Omental fat pad (tissue), 4 donors: ENCODE data around the gene NDUFB4. TPM values are rescaled to one million over a fixed set of nuclear protein-coding genes. Genes with fewer than 3 reads are reported as not detected.

Experiments
- ATAC-seq: fragments of 150-250 bp; one replicate; pipeline ENCODE4 v1.9.1; 2016; ENCODE audit warnings: mild to moderate bottlenecking, moderate library complexity; ENCODE audit not compliant: low FRiP score
- DNase-seq: peaks from one replicate; pipeline ENCODE4 v3.0.0-alpha.2; 2019; ENCODE audit warnings: low spot score
- total RNA-seq, 4 donors: library from RNA; depleted of rRNA; stranded (reverse); fragments of >200 nt; gene quantifications; one replicate each; pipeline ENCODE4 v1.1.0, GENCODE V29; 2016
- TF ChIP-seq, protein P1 (sequence below), 3 donors: fragments of 450-650 bp; IDR thresholded peaks; one replicate each; pipeline ENCODE4 v1.5.1; 2016 to 2017; ENCODE audit warnings: antibody characterized with exemption in 3 of 3, mild to moderate bottlenecking in 3 of 3, moderate library complexity in 2 of 3

The NDUFB4 gene
- total RNA-seq, 4 donors from 2014 or later: 54.9 to 109 (median 74.1) TPM

GRCh38 chr3:120649830-120650233 is 53.7 kb downstream of the NDUFB4 start:
- TF ChIP-seq, protein P1, sequence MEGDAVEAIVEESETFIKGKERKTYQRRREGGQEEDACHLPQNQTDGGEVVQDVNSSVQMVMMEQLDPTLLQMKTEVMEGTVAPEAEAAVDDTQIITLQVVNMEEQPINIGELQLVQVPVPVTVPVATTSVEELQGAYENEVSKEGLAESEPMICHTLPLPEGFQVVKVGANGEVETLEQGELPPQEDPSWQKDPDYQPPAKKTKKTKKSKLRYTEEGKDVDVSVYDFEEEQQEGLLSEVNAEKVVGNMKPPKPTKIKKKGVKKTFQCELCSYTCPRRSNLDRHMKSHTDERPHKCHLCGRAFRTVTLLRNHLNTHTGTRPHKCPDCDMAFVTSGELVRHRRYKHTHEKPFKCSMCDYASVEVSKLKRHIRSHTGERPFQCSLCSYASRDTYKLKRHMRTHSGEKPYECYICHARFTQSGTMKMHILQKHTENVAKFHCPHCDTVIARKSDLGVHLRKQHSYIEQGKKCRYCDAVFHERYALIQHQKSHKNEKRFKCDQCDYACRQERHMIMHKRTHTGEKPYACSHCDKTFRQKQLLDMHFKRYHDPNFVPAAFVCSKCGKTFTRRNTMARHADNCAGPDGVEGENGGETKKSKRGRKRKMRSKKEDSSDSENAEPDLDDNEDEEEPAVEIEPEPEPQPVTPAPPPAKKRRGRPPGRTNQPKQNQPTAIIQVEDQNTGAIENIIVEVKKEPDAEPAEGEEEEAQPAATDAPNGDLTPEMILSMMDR (IDR thresholded peaks at IDR 0.05): no peak
- no peak for ATAC-seq
- no peak for DNase-seq

- TF ChIP-seq, protein P1 (IDR thresholded peaks at IDR 0.05): no peak
- no peak for ATAC-seq
- DNase-seq: no peak
Measured at GRCh38 chr3:120650311-120650710, 54.2 kb downstream of the NDUFB4 start.

Other genes starting within 250 kb of the NDUFB4 start
- 10 to 100 TPM; 35.4 to 40.4 (median 35.9) TPM for gene LRRC58, start 247.0 kb upstream of the NDUFB4 start, total RNA-seq
- gene FSTL1, start 145.3 kb upstream of the NDUFB4 start, total RNA-seq: 100 to 1,000 TPM; 532 to 861 (median 705) TPM
- 1 to 10 TPM in 1 of 4 donors, under 1 TPM in 1, not detected in 2; 0.37 to 1.1 TPM for gene HGD, start 85.9 kb downstream of the NDUFB4 start, total RNA-seq
- gene RABL3, start 146.2 kb downstream of the NDUFB4 start, total RNA-seq: 10 to 100 TPM; 15.3 to 24.3 (median 19.2) TPM
- 10 to 100 TPM in 2 of 4 donors, 1 to 10 TPM in 2; 7.0 to 16.9 (median 11.2) TPM for gene GTF2E1, start 146.4 kb downstream of the NDUFB4 start, total RNA-seq